Neural cell (in vitro differentiated cells): ENCODE data around the gene PAK1. TPM values are rescaled to one million over a fixed set of nuclear protein-coding genes. Genes with fewer than 3 reads are reported as not detected.
A peak's percentile ranks its signal among the peaks of the same experiment; 100 is the strongest.

Source experiments
- H2AFZ ChIP-seq: fragments of 200-600, 300-800 bp; sonication (generic), shearing (Covaris generic); 2 replicates; pipeline ENCODE4 v1.6.0; 2014; ENCODE audit warnings: low read depth, mild to moderate bottlenecking, antibody characterized with exemption, low read length, moderate library complexity
- H3F3A ChIP-seq: fragments of 200-600 bp; shearing (Covaris generic); 2 replicates; pipeline ENCODE4 v1.6.1; 2016; ENCODE audit warnings: mild to moderate bottlenecking, moderate library complexity, mixed read lengths, antibody characterized with exemption, low read length; ENCODE audit not compliant: insufficient read depth, poor library complexity, severe bottlenecking
- H3K27ac ChIP-seq: fragments of 200-600, 300-800 bp; sonication (generic), shearing (Covaris generic); 2 replicates; pipeline ENCODE4 v1.5.1; 2014; ENCODE audit warnings: mild to moderate bottlenecking, low read length, moderate library complexity
- H3K27me3 ChIP-seq: fragments of 300-800, 200-600 bp; sonication (generic), shearing (Covaris generic); 2 replicates; pipeline ENCODE4 v1.6.0; 2014; ENCODE audit warnings: mild to moderate bottlenecking, low read depth, low read length, moderate library complexity; ENCODE audit not compliant: insufficient read depth
- H3K36me3 ChIP-seq: fragments of 300-800, 200-600 bp; sonication (generic), shearing (Covaris generic); 2 replicates; pipeline ENCODE4 v1.5.1; 2014; ENCODE audit warnings: mild to moderate bottlenecking, antibody characterized with exemption, low read length, moderate library complexity; ENCODE audit not compliant: insufficient read depth
- H3K4me2 ChIP-seq: fragments of 300-800, 200-600 bp; sonication (generic), shearing (Covaris generic); 2 replicates; pipeline ENCODE4 v1.6.0; 2014; ENCODE audit warnings: mild to moderate bottlenecking, low read length
- H3K4me3 ChIP-seq: fragments of 300-800, 200-600 bp; sonication (generic), shearing (Covaris generic); 2 replicates; pipeline ENCODE4 v1.5.1; 2014; ENCODE audit warnings: mild to moderate bottlenecking, low read length, moderate library complexity
- H3K79me2 ChIP-seq: fragments of 200-600 bp; shearing (Covaris generic); replicated peaks from 2 replicates; pipeline ENCODE4 v1.6.0; 2014; ENCODE audit warnings: mild to moderate bottlenecking, low read length, moderate library complexity; ENCODE audit not compliant: insufficient read depth
- H3K9ac ChIP-seq: fragments of 300-800, 200-600 bp; sonication (generic), shearing (Covaris generic); 2 replicates; pipeline ENCODE4 v1.6.1; 2016; ENCODE audit warnings: mild to moderate bottlenecking, low read length, mixed read lengths
- H3K9me2 ChIP-seq: fragments of 200-600 bp; shearing (Covaris generic); 2 replicates; pipeline ENCODE4 v1.6.1; 2016; ENCODE audit warnings: mild to moderate bottlenecking, low read length, mixed read lengths; ENCODE audit not compliant: insufficient read depth
- H3K9me3 ChIP-seq: fragments of 200-600, 300-800 bp; sonication (generic), shearing (Covaris generic); 2 replicates; pipeline ENCODE4 v1.6.1; 2016; ENCODE audit warnings: mild to moderate bottlenecking, mixed run types, low read length, moderate library complexity, mixed read lengths
- H4K20me1 ChIP-seq: fragments of 200-600 bp; shearing (Covaris generic); 2 replicates; pipeline ENCODE4 v1.6.1; 2016; ENCODE audit warnings: mild to moderate bottlenecking, mixed run types; ENCODE audit not compliant: insufficient read depth
- EP300 ChIP-seq: fragments of 450-650 bp; conservative IDR thresholded peaks from 2 replicates; pipeline ENCODE4 v1.6.1; 2014; ENCODE audit warnings: antibody characterized with exemption, mild to moderate bottlenecking, moderate library complexity; ENCODE audit not compliant: poor library complexity, severe bottlenecking
- EZH2 ChIP-seq: fragments of 200-600, 300-800 bp; shearing (Covaris generic), sonication (generic); IDR thresholded peaks from 2 replicates; pipeline ENCODE4 v1.6.1; 2014; ENCODE audit warnings: antibody characterized with exemption, low read length, borderline replicate concordance, mild to moderate bottlenecking; ENCODE audit not compliant: insufficient read depth, poor library complexity, severe bottlenecking
- MXI1 ChIP-seq: fragments of 450-650 bp; conservative IDR thresholded peaks from 2 replicates; pipeline ENCODE4 v1.6.1; 2014; ENCODE audit warnings: antibody characterized with exemption, mild to moderate bottlenecking; ENCODE audit not compliant: poor library complexity, severe bottlenecking
- POLR2AphosphoS5 ChIP-seq: IDR thresholded peaks from 2 replicates; pipeline ENCODE4 v1.6.1; 2012
- RAD21 ChIP-seq: fragments of 450-650 bp; conservative IDR thresholded peaks from 2 replicates; pipeline ENCODE4 v1.6.1; 2014; ENCODE audit warnings: antibody characterized with exemption, mild to moderate bottlenecking, moderate library complexity
- SMC3 ChIP-seq: fragments of 450-650 bp; conservative IDR thresholded peaks from 2 replicates; pipeline ENCODE4 v1.6.1; 2014; ENCODE audit warnings: antibody characterized with exemption, mild to moderate bottlenecking, moderate library complexity; ENCODE audit not compliant: poor library complexity
- TAF1 ChIP-seq: IDR thresholded peaks from 2 replicates; pipeline ENCODE4 v1.6.1; 2012; ENCODE audit warnings: low read depth
- polyA plus RNA-seq: library from polyadenylated mRNA; depleted of rRNA; stranded (reverse); fragments of >200 nt; gene quantifications from 2 replicates; pipeline ENCODE4 v1.2.3, GENCODE V29; 2014
- TF ChIP-seq, protein P1 (sequence below): fragments of 450-650 bp; IDR thresholded peaks from 2 replicates; pipeline ENCODE4 v1.5.1; 2014; ENCODE audit warnings: antibody characterized with exemption, mild to moderate bottlenecking, moderate library complexity; ENCODE audit not compliant: poor library complexity, severe bottlenecking
- TF ChIP-seq, protein P2 (sequence below): IDR thresholded peaks from 2 replicates; pipeline ENCODE4 v1.6.1; 2012; ENCODE audit warnings: borderline replicate concordance

The PAK1 gene
- polyA plus RNA-seq, 1 donor from 2014 or later = 65.2 TPM

DNA sequence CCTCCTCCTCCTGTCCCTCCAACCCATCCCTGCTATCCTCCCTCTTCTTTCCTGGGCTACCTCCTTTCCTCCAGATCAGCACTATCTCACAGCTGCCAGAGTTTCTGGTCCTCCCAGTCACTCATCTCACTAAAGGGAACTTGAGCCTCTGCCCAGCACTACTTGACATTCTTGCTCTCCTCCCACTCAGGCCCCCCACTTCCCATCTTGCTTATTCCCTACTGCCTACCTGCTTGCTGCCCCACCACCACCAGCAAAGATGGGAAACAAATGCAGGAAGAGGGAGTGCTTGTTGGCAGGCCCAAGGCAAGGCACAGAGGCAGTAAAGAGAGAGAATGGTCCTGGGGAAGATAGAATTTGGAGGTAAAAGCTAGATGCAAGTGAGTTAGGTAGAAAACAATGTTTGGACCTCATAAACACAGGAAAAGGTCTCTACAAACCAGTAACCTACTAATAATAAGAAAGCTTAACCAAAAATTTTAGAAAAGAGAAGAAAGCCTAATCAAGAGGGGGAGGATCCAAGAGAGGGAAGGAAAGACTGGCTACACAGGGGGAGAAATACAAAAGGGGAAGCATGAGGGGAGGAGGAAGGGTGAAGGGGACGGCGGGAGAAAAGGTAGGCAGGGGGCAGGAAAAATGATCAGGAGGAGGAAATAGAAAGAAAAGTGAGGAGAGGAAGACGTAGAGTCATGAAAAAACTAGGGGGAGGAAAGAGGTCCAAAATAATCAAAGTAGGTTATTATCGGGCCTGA is 63.6 kb downstream of the PAK1 start:
- no peaks in the 10 kb centered on the region for H3K36me3 ChIP-seq
- no peaks in the 10 kb centered on the region for H3K9me3 ChIP-seq
- no peak overlapping the region for H3K27ac ChIP-seq
- no peaks in the 10 kb centered on the region for H3K9me2 ChIP-seq
- H3K79me2 ChIP-seq = peaks cover 18% of the 10 kb centered on the region
- no peaks in the 10 kb centered on the region for H4K20me1 ChIP-seq
- no peak overlapping the region for H2AFZ ChIP-seq
- no peaks in the 10 kb centered on the region for H3F3A ChIP-seq
- TF ChIP-seq, protein P1, sequence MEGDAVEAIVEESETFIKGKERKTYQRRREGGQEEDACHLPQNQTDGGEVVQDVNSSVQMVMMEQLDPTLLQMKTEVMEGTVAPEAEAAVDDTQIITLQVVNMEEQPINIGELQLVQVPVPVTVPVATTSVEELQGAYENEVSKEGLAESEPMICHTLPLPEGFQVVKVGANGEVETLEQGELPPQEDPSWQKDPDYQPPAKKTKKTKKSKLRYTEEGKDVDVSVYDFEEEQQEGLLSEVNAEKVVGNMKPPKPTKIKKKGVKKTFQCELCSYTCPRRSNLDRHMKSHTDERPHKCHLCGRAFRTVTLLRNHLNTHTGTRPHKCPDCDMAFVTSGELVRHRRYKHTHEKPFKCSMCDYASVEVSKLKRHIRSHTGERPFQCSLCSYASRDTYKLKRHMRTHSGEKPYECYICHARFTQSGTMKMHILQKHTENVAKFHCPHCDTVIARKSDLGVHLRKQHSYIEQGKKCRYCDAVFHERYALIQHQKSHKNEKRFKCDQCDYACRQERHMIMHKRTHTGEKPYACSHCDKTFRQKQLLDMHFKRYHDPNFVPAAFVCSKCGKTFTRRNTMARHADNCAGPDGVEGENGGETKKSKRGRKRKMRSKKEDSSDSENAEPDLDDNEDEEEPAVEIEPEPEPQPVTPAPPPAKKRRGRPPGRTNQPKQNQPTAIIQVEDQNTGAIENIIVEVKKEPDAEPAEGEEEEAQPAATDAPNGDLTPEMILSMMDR = no peak
- no peak for TF ChIP-seq RAD21
- TF ChIP-seq POLR2AphosphoS5 = no peak
- TF ChIP-seq, protein P2, sequence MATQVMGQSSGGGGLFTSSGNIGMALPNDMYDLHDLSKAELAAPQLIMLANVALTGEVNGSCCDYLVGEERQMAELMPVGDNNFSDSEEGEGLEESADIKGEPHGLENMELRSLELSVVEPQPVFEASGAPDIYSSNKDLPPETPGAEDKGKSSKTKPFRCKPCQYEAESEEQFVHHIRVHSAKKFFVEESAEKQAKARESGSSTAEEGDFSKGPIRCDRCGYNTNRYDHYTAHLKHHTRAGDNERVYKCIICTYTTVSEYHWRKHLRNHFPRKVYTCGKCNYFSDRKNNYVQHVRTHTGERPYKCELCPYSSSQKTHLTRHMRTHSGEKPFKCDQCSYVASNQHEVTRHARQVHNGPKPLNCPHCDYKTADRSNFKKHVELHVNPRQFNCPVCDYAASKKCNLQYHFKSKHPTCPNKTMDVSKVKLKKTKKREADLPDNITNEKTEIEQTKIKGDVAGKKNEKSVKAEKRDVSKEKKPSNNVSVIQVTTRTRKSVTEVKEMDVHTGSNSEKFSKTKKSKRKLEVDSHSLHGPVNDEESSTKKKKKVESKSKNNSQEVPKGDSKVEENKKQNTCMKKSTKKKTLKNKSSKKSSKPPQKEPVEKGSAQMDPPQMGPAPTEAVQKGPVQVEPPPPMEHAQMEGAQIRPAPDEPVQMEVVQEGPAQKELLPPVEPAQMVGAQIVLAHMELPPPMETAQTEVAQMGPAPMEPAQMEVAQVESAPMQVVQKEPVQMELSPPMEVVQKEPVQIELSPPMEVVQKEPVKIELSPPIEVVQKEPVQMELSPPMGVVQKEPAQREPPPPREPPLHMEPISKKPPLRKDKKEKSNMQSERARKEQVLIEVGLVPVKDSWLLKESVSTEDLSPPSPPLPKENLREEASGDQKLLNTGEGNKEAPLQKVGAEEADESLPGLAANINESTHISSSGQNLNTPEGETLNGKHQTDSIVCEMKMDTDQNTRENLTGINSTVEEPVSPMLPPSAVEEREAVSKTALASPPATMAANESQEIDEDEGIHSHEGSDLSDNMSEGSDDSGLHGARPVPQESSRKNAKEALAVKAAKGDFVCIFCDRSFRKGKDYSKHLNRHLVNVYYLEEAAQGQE = no peak
- no peak for TF ChIP-seq MXI1
- TF ChIP-seq SMC3 = no peak
- TF ChIP-seq EP300 = no peak
- H3K27me3 ChIP-seq = no peaks in the 10 kb centered on the region
- H3K9ac ChIP-seq = no peak overlapping the region
- H3K4me2 ChIP-seq = no peak overlapping the region
- H3K4me3 ChIP-seq = peak overlapping the region; percentile 81

DNA sequence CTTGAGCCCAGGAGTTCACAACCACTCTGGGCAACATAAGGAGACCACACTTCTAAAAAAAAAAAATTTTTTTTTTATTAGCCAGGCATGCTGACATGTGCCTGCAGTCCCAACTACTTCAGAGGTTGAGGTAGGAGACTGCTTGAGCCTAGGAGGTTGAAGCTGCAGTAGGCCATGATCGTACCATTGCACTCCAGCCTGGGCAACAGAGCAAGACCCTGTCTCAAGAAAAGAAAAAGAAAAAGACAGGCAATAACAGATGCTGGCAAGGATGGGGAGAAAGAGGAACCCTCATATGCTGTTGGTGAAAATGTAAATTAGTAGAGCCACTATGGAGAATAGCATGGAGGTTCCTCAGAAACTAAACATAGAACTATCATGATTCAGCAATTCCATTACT is 64.8 kb downstream of the PAK1 start:
- Histone ChIP-seq H3K9ac (no peak overlapping the region), H3K9me3 (no peaks in the 10 kb centered on the region), H3K79me2 (peaks cover 19% of the 10 kb centered on the region), H3K4me3 (no peak overlapping the region), H3K27ac (no peak overlapping the region), H3K27me3 (no peaks in the 10 kb centered on the region), H3K36me3 (no peaks in the 10 kb centered on the region), H3K9me2 (no peaks in the 10 kb centered on the region), H3K4me2 (no peak overlapping the region), H2AFZ (no peak overlapping the region), H3F3A (no peaks in the 10 kb centered on the region), H4K20me1 (no peaks in the 10 kb centered on the region)
- TF ChIP-seq POLR2AphosphoS5 (no peak), EP300 (no peak), MXI1 (no peak), TAF1 (no peak), SMC3 (no peak), EZH2 (no peak), RAD21 (no peak)
- TF ChIP-seq, protein P1 = no peak
- TF ChIP-seq, protein P2 = no peak
